ENCODE results near the gene ZNF468. TPM values are rescaled to one million over a fixed set of nuclear protein-coding genes. Genes with fewer than 3 reads are reported as not detected.
A peak's percentile ranks its signal among the peaks of the same experiment; 100 is the strongest.
"Not testable (repeated sequence)": the region's sequence is repeated elsewhere in the genome, so short reads cannot be mapped to it uniquely, and the experiment has no call there.

ZNF468 gene
- total and polyA plus RNA-seq, 8 donors = 5.8 to 53.1 (median 13.1) TPM

DNA sequence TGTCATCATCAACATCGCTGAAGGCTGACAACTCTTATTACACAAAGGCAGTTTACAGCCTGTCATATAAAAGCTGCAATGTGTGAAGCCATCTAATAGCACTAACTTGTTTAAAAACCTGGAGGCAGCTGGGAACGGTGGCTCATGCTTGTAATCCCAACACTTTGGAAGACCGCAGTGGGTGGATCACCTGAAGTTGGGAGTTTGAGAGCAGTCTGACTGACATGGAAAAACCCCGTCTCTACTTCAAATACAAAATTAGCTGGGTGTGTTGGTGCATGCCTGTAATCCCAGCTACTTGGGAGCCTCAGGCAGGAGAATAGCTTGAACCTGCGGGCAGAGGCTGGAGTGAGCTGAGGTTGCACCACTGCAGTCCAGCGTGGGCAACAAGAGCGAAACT lies 27.6 kb downstream of the ZNF468 start:
- intact Hi-C loops (cut with DNase I; ENCODE audit: low total_unique reads); H3K36me3 ChIP-seq: not testable (repeated sequence)
- peaks cover 0 to 48% (median 19%) of the 10 kb centered on the region in 4 donors for H3K9me3 ChIP-seq

DNA sequence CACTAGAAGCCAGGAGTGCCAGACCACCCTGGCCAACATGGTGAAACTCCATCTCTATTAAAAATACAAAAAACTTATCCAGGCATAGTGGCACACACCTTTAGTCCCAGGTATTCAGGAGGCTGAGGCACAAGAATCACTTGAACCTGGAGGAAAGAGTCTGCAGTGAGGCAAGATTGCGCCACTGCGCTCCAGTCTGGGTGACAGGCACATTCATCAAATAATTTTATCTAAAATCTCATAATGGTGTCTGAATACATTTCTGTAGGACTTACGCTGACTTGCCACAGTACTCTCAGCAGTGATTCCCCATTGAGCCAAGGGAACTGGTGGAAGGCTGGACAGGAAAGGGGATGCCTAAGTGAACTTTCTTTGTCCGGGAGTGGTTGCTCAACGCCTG lies 31.7 kb downstream of the ZNF468 start:
- H3K27ac ChIP-seq = no peak overlapping the region
- no peaks in the 10 kb centered on the region for H3K27me3 ChIP-seq
- TF ChIP-seq POLR2A (IDR thresholded peaks at IDR 0.05) = no peak
- TF ChIP-seq EP300 (IDR thresholded peaks at IDR 0.05) = no peak
- no peak for TF ChIP-seq POLR2AphosphoS5 (IDR thresholded peaks at IDR 0.05)
- TF ChIP-seq, protein P1, sequence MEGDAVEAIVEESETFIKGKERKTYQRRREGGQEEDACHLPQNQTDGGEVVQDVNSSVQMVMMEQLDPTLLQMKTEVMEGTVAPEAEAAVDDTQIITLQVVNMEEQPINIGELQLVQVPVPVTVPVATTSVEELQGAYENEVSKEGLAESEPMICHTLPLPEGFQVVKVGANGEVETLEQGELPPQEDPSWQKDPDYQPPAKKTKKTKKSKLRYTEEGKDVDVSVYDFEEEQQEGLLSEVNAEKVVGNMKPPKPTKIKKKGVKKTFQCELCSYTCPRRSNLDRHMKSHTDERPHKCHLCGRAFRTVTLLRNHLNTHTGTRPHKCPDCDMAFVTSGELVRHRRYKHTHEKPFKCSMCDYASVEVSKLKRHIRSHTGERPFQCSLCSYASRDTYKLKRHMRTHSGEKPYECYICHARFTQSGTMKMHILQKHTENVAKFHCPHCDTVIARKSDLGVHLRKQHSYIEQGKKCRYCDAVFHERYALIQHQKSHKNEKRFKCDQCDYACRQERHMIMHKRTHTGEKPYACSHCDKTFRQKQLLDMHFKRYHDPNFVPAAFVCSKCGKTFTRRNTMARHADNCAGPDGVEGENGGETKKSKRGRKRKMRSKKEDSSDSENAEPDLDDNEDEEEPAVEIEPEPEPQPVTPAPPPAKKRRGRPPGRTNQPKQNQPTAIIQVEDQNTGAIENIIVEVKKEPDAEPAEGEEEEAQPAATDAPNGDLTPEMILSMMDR (IDR thresholded peaks at IDR 0.05) = no peak
- H3K36me3 ChIP-seq = no peaks in the 10 kb centered on the region
- no peak for DNase-seq
- H3K4me1 ChIP-seq = peaks cover under 1 to 2% (median 2%) of the 10 kb centered on the region in 4 donors
- 86 to 94% (median 92%) methylated on average over 5 of the region's 5 CpGs for WGBS, 5 donors
- H3K9me3 ChIP-seq = peaks cover 0 to 28% (median under 1%) of the 10 kb centered on the region in 4 donors
- H3K4me3 ChIP-seq = no peak overlapping the region
- intact Hi-C loops (cut with DNase I; ENCODE audit: low total_unique reads) = no loop called here

More for the DNA sequence above, 27.6 kb downstream of the ZNF468 start:
- 68 to 97% (median 83%) methylated on average over 7 of the region's 7 CpGs for WGBS, 5 donors
- not testable (repeated sequence) for H3K4me3 ChIP-seq, H3K27ac ChIP-seq, DNase-seq, H3K27me3 ChIP-seq, H3K4me1 ChIP-seq

DNA sequence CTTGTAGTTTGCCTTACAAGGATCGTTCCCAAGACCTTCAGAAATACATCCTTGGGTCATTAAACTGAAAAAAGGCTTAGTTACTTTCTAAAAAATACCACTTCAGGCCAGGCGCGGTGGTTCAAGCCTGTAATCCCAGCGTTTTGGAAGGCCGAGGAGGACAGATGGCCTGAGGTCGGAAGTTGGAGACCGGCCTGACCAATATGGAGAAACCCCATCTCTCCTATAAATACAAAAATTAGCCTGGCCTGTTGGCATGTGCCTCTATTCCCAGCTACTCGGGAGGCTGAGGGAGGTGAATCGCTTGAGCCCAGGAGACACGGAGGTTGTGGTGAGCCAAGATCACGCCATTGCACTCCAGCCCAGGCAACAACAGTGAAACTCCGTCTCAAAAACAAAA lies 33.7 kb downstream of the ZNF468 start:
- WGBS, 5 donors = 93 to 97% (median 95%) methylated on average over 12 of the region's 12 CpGs
- no peak overlapping the region for H3K4me3 ChIP-seq
- peaks cover 0 to under 1% (median 0%) of the 10 kb centered on the region in 4 donors for H3K36me3 ChIP-seq
- DNase-seq = no peak
- no peaks in the 10 kb centered on the region for H3K27me3 ChIP-seq
- H3K27ac ChIP-seq = no peak overlapping the region
- peaks cover 5 to 9% (median 8%) of the 10 kb centered on the region in 4 donors for H3K4me1 ChIP-seq
- TF ChIP-seq POLR2A (IDR thresholded peaks at IDR 0.05) (no peak), POLR2AphosphoS5 (IDR thresholded peaks at IDR 0.05) (no peak), EP300 (IDR thresholded peaks at IDR 0.05) (no peak)
- TF ChIP-seq, protein P1 (IDR thresholded peaks at IDR 0.05) = no peak
- H3K9me3 ChIP-seq = peaks cover 0 to 14% (median 0%) of the 10 kb centered on the region in 4 donors
- intact Hi-C loops (cut with DNase I; ENCODE audit: low total_unique reads) = no loop called here

DNA sequence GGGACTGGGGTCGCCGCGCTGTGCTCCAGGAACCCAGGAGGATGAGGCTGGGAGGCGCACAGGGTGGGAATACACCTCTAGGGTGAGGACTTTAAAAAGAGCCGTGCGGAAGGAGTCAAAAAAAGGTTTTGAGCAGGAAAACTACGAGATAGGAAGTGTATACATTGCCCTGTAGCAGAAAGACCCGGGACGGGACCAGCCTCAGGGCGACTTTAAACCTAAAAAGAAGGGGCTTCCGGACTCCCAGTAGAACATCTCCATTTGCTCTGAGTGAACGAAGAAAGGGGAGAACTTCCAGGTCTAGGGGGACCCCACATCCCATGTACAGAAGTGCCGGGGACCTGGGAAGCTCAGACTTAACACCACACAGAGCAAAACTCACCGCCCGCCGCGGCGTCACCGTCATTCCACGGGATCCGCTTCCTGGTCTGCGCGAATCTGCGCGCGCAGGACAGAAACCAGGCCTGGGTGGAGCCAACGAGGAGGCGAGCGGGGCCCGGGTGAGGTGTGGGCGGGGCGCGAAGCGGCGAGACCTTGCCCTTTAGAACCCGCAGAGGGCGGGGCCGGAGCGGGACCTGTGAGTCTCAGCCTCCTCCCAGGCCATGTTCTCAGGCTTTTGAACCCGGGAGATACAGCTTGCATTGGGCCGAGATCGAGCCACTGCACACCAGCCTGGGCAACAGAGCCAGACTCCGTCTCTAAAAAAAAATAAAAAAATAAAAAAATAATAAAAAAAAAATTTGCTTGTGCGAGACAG lies 36.0 kb downstream of the ZNF468 start, which contains the start of gene ZNF28:
Gene ZNF28 (minus strand): TSS at position 430 of the 757 bp plus-strand sequence. CDS start 3,675 bp downstream, outside the sequence.
- peak in 1 of 3 donors; percentile 34 for TF ChIP-seq POLR2AphosphoS5 (IDR thresholded peaks at IDR 0.05)
- H3K9me3 ChIP-seq; H3K4me1 ChIP-seq; H3K27me3 ChIP-seq; intact Hi-C loops (cut with DNase I; ENCODE audit: low total_unique reads): not testable (repeated sequence)
- WGBS, 5 donors = 2 to 4% (median 3%) methylated on average over 18 to 35 of the region's 44 CpGs
- Histone ChIP-seq H3K4me3 (peak within 1 kb of the TSS; percentile 59 to 77 (median 66)), H3K36me3 (peaks cover 0 to 24% (median 20%) of the 10 kb centered on the region in 4 donors), H3K27ac (peak within 1 kb of the TSS; percentile 62 to 84 (median 76))
- peak; percentile 76 to 80 for DNase-seq

DNA sequence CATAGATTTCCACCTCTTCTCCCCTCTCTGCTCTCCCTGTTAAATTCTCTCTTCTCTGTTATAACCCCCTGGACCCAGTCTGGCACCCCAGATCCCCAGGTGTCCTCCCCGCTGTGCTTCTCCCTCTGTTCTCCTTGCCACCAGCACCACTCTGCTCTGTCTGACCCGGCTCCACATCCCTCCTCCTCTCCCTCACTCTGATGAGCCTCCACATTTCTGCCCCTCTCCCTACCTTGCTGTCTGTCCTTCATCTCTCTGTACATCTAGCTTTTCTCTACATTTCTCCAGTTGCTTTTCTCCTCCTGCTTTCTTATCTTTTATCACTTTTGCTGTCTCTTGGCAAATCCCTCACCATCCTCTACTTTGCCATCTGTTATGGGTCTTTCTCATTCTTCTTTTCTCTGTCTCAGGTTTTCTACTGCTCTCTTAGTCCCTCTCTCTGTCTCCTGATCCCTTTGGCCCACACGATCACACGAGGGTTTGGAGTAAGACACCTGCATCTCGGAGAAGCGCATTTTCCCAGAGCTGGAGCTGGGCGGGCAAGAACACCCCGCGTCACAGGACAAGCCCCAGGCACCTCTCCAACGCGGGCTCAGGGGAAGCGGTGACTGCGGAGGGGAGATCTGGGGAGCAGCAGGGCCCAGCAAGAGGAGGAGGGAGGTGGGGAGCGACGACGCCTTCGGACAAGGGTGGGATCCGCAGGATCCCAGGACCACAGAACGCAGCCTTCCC lies 36.8 kb downstream of the ZNF468 start:
- H3K4me1 ChIP-seq; H3K27me3 ChIP-seq; intact Hi-C loops (cut with DNase I; ENCODE audit: low total_unique reads); H3K9me3 ChIP-seq: not testable (repeated sequence)
- Histone ChIP-seq H3K4me3 (peak overlapping the region; percentile 59 to 77 (median 66)), H3K27ac (peak overlapping the region in 4 of 5 donors; percentile 62 to 84 (median 78)), H3K36me3 (peaks cover 0 to 31% (median 28%) of the 10 kb centered on the region in 4 donors)
- WGBS, 5 donors = 6 to 11% (median 9%) methylated on average over 16 to 19 of the region's 19 CpGs
- DNase-seq = peak; percentile 38 to 53

Measured in stomach (tissue), 9 donors.